Thyroid gland (tissue), 4 donors: ENCODE data around the gene UBE2QL1.

ENCODE experiments used
- POLR2A ChIP-seq, 2 donors: fragments of 450-650 bp; IDR thresholded peaks; one replicate each; pipeline ENCODE4 v1.6.1; 2017; ENCODE audit warnings: antibody characterized with exemption in 2 of 2, mild to moderate bottlenecking in 2 of 2, moderate library complexity in 1 of 2
- TF ChIP-seq, protein P1 (sequence below), 6 experiments: fragments of 200-600 bp in 3 of 6; fragments of 450-650 bp in 3 of 6; sonication (generic) in 3 of 6; IDR thresholded peaks; one replicate each; pipeline ENCODE4 v1.5.1; 2016 to 2019; ENCODE audit warnings: antibody characterized with exemption in 6 of 6, mild to moderate bottlenecking in 2 of 6, inconsistent platforms in 1 of 6, moderate library complexity in 1 of 6

DNA sequence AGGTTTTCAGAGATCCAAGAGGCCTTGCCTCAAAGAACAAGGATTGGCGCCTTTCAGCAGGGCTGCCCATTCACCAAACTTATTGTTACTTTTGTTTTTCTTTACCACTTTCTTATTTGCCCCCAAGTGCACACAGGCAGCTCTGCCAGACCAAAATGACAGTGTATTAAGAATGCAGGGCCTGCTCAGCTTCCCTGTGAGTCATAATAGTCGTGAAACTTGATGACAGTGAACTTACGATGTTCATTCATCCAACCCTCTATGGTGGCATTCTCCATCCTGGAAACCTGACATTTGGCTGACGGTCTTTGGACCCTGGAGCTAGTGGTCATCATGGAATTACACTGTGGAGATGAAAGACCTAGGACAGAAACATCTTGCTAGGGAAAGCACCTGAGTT, 44.3 kb downstream of the UBE2QL1 start:
- TF ChIP-seq, protein P1, sequence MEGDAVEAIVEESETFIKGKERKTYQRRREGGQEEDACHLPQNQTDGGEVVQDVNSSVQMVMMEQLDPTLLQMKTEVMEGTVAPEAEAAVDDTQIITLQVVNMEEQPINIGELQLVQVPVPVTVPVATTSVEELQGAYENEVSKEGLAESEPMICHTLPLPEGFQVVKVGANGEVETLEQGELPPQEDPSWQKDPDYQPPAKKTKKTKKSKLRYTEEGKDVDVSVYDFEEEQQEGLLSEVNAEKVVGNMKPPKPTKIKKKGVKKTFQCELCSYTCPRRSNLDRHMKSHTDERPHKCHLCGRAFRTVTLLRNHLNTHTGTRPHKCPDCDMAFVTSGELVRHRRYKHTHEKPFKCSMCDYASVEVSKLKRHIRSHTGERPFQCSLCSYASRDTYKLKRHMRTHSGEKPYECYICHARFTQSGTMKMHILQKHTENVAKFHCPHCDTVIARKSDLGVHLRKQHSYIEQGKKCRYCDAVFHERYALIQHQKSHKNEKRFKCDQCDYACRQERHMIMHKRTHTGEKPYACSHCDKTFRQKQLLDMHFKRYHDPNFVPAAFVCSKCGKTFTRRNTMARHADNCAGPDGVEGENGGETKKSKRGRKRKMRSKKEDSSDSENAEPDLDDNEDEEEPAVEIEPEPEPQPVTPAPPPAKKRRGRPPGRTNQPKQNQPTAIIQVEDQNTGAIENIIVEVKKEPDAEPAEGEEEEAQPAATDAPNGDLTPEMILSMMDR (IDR thresholded peaks at IDR 0.05) = no peak
- no peak for TF ChIP-seq POLR2A (IDR thresholded peaks at IDR 0.05)
